A673 (cell line): ENCODE results near the gene CEP85L. TPM values are rescaled to one million over a fixed set of nuclear protein-coding genes. Genes with fewer than 3 reads are reported as not detected.

Source experiments
- BruUV-seq: library from RNA; stranded (reverse); fragments of 400-500 nt; replicated peaks from 2 replicates; lab custom pipeline; 2021; lab: Mats Ljungman, UMichigan
- CTCF ChIA-PET: fragments of 300-600 bp; sonication (Branson Sonifier 250); formaldehyde crosslinking; loops from one replicate; lab custom pipeline; 2022; ENCODE audit warnings: antibody characterized with exemption; lab: Charles Lee
- POLR2A ChIA-PET: fragments of 300-600 bp; sonication (Branson Sonifier 250); formaldehyde crosslinking; loops from one replicate; lab custom pipeline; 2022; ENCODE audit warnings: antibody characterized with exemption; ENCODE audit not compliant: low non-redundant PET; lab: Charles Lee
- DNase-seq: peaks from one replicate; pipeline ENCODE4 v3.0.0-alpha.2; 2015; ENCODE audit warnings: low spot score
- H3K27ac ChIP-seq: fragments of 200-600 bp; sonication (generic); 2 replicates; pipeline ENCODE4 v1.5.1; 2016; ENCODE audit warnings: mixed run types, low read depth, mild to moderate bottlenecking, mixed read lengths, antibody characterized with exemption, low read length; ENCODE audit not compliant: poor library complexity, severe bottlenecking
- H3K27me3 ChIP-seq: fragments of 200-600 bp; sonication (generic); replicated peaks from 2 replicates; pipeline ENCODE4 v1.6.1; 2017; ENCODE audit warnings: mixed run types, low read depth, mild to moderate bottlenecking, mixed read lengths, antibody characterized with exemption, low read length; ENCODE audit not compliant: insufficient read depth, poor library complexity
- H3K36me3 ChIP-seq: fragments of 200-600 bp; sonication (generic); 2 replicates; pipeline ENCODE4 v1.6.1; 2016; ENCODE audit warnings: mixed run types, mild to moderate bottlenecking, mixed read lengths, antibody characterized with exemption, low read length; ENCODE audit not compliant: insufficient read depth, poor library complexity, severe bottlenecking
- H3K4me1 ChIP-seq: fragments of 200-600 bp; sonication (generic); 2 replicates; pipeline ENCODE4 v1.6.1; 2017; ENCODE audit warnings: mixed run types, mild to moderate bottlenecking, mixed read lengths, antibody characterized with exemption, low read length; ENCODE audit not compliant: insufficient read depth, poor library complexity, severe bottlenecking
- H3K4me3 ChIP-seq: fragments of 200-600 bp; sonication (generic); 2 replicates; pipeline ENCODE4 v1.5.1; 2016; ENCODE audit warnings: low read depth, mixed run types, mild to moderate bottlenecking, mixed read lengths, low read length; ENCODE audit not compliant: poor library complexity, severe bottlenecking
- H3K9me3 ChIP-seq: fragments of 200-600 bp; sonication (generic); 2 replicates; pipeline ENCODE4 v1.6.1; 2016; ENCODE audit warnings: mixed run types, low read depth, mild to moderate bottlenecking, mixed read lengths, antibody characterized with exemption, low read length; ENCODE audit not compliant: poor library complexity, severe bottlenecking
- EZH2 ChIP-seq: fragments of 200-600 bp; sonication (generic); IDR thresholded peaks from 2 replicates; pipeline ENCODE4 v1.6.1; 2017; ENCODE audit warnings: borderline replicate concordance, low read depth, mild to moderate bottlenecking, mixed read lengths, antibody characterized with exemption, low read length; ENCODE audit not compliant: poor library complexity, severe bottlenecking
- intact Hi-C: fragments of 100-400 bp; cut with micrococcal nuclease; formaldehyde crosslinking; loops from one replicate; pipeline ENCODE4 v1.10.0; 2022; ENCODE audit not compliant: unreplicated experiment
- total RNA-seq: library from RNA; stranded (reverse); gene quantifications from 2 replicates; pipeline ENCODE4 v1.2.3, GENCODE V29; 2021
- TF ChIP-seq, protein P1 (sequence below): fragments of 300-800, 200-600 bp; sonication (generic); conservative IDR thresholded peaks from 2 replicates; pipeline ENCODE4 v1.5.1; 2017; ENCODE audit warnings: low read depth, mild to moderate bottlenecking, antibody characterized with exemption, low read length, moderate library complexity, mixed read lengths

CEP85L gene
- total RNA-seq, 1 experiment from 2014 or later = 7.4 TPM

DNA sequence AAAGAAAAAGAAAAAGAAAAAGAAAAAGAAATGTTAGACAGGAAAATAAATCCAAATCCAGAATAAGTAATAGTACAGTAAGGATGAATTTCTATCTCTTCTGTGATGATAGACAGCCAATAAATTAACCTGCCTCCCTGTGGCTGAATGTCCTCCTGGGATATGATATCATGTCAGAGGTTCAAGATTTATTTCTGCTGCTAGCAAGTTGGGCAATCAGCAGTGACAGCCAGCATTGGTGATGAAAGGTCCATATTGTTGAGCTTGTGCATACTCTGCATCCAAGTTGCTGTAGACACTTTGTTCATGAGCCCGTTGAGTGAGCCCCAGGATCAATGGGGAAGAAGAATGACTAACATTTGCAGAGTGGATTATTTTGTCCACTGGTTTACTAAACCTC is 44.9 kb upstream of the CEP85L start:
- no peak for DNase-seq
- Histone ChIP-seq H3K4me1 (no peaks in the 10 kb centered on the region), H3K27me3 (no peaks in the 10 kb centered on the region), H3K4me3 (no peak overlapping the region), H3K36me3 (no peaks in the 10 kb centered on the region), H3K9me3 (no peaks in the 10 kb centered on the region), H3K27ac (no peak overlapping the region)
- intact Hi-C loops = no loop called here
- no peak for TF ChIP-seq EZH2
- TF ChIP-seq, protein P1, sequence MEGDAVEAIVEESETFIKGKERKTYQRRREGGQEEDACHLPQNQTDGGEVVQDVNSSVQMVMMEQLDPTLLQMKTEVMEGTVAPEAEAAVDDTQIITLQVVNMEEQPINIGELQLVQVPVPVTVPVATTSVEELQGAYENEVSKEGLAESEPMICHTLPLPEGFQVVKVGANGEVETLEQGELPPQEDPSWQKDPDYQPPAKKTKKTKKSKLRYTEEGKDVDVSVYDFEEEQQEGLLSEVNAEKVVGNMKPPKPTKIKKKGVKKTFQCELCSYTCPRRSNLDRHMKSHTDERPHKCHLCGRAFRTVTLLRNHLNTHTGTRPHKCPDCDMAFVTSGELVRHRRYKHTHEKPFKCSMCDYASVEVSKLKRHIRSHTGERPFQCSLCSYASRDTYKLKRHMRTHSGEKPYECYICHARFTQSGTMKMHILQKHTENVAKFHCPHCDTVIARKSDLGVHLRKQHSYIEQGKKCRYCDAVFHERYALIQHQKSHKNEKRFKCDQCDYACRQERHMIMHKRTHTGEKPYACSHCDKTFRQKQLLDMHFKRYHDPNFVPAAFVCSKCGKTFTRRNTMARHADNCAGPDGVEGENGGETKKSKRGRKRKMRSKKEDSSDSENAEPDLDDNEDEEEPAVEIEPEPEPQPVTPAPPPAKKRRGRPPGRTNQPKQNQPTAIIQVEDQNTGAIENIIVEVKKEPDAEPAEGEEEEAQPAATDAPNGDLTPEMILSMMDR = no peak
- BruUV-seq = no TSS peak
- ChIA-PET CTCF (no interaction called here), POLR2A (no interaction called here)

DNA sequence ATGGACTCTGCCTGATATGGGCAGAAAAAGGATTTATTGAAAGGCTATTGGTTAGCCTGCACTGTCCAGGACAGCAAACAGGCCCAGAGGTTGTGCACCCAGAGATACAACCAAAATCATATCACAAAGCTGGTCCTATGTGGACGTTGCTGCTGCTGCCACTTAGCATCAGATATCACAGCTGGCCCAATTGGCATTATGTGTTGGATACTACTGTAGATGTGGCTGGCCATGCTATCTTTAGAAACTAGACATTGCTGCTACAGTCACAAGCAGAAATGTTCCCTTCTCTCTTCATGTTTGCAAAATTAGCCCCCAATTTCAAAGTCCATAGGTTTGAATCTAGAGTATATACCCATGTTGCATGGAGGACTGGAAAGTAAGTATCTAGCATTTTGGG is 42.2 kb upstream of the CEP85L start:
- Histone ChIP-seq H3K36me3 (no peaks in the 10 kb centered on the region), H3K4me1 (no peaks in the 10 kb centered on the region), H3K27me3 (no peaks in the 10 kb centered on the region), H3K9me3 (no peaks in the 10 kb centered on the region), H3K4me3 (no peak overlapping the region), H3K27ac (no peak overlapping the region)
- no peak for DNase-seq
- BruUV-seq = no TSS peak
- ChIA-PET CTCF (no interaction called here), POLR2A (no interaction called here)
- TF ChIP-seq, protein P1 = no peak
- no peak for TF ChIP-seq EZH2
- intact Hi-C loops = no loop called here

DNA sequence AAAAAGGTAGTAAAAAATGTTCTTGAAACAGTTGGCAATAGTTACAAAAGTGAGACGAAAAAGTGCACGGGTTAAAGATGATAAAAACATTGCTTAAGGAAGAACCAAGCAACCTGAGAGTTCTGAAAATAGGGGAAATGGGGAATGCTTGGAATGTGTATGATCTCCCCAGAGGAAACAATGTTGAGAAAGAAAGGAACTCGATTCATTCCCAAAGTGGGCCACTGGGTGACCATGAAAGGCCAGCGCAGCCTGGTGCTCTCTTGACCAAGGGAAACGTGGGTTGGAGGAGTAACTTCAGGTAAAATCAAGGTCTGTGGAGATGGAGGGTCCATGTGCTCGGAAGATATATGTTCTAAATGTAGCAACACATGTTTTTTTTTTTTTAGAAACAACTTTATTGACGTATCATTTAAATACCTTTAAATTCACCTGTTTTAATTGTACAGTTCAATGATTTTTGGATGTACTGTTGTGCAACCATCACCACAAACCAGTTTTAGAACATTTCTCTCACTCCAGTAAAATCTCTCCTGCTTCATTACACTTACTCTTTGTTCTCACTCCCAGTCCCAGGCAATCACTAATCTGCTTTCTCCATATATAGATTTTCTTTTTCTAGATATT is 34.5 kb upstream of the CEP85L start:
- no peaks in the 10 kb centered on the region for H3K9me3 ChIP-seq
- no TSS peak for BruUV-seq
- H3K27me3 ChIP-seq = no peaks in the 10 kb centered on the region
- H3K36me3 ChIP-seq = no peaks in the 10 kb centered on the region
- no peak overlapping the region for H3K4me3 ChIP-seq
- POLR2A ChIA-PET = no interaction called here
- no peak overlapping the region for H3K27ac ChIP-seq
- TF ChIP-seq, protein P1 = no peak
- TF ChIP-seq EZH2 = no peak
- CTCF ChIA-PET = no interaction called here
- no peaks in the 10 kb centered on the region for H3K4me1 ChIP-seq
- DNase-seq = no peak
- intact Hi-C loops = no loop called here
